Suppressor macrophage treated with lipopolysaccharide for 4 hours (primary cell): ENCODE data around the gene COL6A3.

Experiments used
- DNase-seq: peaks from one replicate; pipeline ENCODE4 v3.0.0-alpha.2; 2020

The COL6A3 gene

DNA sequence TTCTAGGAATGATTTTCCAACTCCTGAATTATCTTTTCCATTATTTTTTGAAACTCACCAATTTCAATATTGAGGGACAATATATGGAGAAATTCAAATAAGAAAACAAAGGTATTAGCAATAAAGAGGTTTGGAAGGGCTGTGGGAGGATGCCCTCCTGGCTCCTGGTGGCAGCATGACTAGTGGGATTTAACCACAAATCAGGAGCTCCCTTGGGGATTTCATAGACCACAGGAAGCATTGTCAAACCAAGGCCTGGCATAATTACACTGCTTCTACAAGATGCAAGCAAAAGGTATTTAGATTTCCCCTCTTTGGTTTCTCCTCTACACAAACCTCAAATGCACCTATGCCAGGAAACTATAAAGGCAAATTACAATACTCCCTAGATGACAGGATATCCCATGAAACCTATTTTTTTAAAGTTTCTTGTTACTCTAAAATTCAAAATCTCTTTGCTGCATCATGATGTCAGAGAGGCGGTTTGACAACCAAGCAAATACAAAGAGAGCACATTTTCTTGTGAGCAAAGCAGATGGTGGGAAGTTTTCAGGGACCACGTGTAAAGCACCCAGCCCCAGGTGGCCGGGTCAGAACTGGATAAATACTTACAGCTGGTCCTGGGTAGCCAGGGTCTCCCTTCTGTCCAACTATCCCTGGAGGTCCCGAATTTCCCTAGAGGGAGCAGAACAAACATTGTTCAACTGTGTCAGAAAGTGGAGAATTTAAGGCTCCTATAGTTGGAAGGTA, 67.9 kb downstream of the COL6A3 start:
- no peak for DNase-seq

DNA sequence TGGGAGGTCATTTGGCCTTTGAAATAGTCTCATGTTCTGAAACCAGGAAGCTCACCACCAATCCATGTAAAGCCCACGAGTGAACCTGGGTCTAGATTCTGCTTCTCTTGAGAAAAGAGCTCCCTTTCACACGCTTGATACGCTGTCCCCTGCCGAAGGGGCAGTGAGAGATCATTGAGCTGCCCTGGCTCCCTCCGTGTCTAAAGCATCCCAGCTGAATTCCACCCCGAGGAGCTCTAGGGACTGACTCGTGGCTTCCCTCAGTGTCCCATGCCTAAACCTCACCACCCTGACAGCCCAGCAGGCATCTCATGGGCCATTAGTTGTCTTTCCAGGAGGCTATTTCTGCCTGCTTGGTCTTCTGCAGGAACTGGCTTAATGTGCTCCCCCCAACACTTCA, 68.6 kb downstream of the COL6A3 start:
- DNase-seq, result no peak

DNA sequence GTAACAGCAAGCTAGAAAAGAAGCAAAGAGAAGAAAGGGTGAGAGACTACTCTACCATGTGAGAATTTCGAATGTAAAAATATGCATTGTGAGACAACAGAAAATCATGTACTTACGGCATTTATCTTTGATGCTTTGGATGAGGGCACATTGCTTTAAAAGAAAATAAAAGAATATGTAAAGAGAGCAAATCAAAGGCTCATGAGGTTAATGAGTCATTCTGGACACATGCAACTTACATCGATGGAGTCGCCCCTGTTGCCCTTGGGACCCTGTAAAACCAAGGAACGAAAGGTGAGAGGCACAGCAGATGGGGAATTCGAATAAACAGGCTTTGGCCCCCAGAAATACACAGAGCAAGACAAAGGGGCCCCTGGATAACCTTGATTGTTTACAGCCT, 69.0 kb downstream of the COL6A3 start:
- DNase-seq, result no peak

DNA sequence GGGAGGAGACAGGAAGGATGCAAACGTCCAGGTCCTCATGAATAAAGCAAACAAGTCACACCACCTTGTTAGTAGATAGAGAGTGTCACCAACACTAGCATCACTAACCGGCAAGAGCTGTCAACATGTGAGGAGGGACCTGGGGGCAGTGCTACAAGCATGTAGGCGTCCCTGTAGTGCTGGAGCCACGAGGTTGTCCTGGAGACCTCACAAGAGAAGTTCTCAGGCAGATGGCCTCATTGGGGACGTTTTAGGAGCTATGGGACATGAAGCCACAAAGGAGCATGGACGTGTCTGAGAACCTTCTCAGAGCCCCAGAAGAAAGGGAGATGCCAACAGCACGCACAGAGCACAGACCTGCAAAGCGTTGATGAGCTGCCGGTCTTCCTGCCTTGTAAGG, 70.0 kb downstream of the COL6A3 start:
- no peak for DNase-seq

DNA sequence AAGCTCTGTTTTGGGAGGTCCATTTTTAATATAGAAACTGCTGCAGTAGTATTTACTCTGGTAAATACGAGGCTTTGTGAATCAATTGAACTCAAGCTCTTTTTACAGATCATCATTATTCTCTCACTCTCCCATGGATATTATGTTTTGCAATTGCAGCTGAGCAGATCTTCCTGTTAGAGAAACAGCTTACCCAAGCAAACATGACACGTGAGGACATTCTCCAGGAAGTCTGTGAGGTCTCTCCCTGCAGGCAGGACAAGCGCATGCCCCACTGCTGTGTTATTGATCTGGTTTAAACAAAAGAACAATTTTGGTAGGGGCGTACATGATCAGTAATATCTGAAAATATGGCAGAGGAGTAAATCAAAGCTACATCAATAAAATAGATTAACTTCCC, 72.1 kb downstream of the COL6A3 start:
- DNase-seq, result peak; percentile 38

DNA sequence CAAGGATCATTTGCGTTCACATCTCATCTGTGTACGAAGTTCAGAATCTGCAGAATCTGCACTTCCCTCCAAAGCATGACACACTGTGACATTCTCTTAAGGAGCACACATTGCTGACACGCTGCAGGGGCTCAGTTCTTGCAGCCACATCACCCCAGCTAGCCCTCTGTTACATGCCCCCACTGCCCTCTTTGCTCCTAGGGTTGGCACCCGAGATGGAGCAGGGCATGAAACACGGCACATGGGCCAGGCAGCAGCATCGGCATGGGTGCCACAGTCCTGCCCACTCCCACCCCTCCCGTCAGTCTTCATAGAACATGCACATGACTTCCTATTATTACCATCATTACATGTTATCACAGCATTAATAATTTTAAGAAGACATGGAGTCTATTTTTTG, 76.4 kb downstream of the COL6A3 start:
- DNase-seq, result no peak

DNA sequence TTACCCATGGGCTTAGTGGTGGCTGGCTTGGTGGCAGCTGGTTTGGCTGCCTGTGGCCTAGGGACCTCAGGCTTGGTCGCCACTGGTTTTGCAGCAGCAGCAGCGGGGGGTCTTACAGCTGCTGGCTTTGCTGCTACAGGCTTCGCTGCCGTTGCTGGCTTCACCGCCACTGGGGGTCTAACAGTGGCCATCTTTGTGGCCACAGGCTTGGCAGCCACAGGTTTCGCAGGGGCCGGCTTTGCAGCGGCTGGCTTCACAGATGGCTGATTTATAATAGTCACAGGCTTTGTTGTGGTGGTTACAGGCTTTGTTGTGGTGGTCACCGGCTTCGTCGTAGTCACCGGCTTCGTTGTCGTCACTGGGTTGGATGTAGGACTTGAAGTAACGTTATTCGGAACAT, 77.8 kb downstream of the COL6A3 start:
- DNase-seq, result no peak

DNA sequence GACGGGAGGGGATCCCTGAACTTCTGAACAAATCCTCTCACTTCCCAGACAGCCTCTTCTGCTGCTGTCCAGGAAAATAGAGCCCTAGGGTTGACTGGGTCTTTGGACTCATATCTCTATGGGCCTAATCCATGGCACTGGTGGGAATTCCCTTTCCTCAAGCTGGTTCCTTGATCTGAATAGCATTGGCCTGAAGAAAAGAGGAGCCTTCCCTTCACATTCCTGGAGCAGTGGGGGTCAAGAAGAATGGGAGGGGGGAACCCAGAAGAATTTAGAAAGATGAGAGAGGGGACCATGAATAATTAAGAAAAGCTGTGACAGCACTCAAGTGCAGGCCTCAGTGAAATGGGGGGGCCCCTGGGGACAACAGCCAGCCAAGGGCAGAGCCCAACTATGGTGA, 80.2 kb downstream of the COL6A3 start:
- DNase-seq, result no peak

DNA sequence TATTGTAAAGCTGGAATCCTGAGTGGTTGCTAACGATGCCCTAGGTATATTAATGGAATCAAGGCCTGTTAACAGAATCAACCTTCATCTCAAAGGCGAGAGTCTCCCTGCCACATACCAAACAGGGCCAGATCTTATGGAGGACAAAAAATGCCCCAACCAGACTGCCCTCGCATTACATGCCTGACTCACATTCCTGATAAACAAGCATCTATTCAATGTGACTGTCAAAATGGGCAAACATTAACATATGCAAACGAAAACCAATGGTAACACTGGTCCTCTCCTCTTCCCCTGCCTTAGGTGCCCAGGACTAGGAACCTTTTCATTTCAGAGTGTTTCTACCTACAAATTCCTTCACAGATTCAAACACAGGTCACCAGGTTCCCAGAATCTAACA, 83.4 kb downstream of the COL6A3 start:
- DNase-seq, result no peak

DNA sequence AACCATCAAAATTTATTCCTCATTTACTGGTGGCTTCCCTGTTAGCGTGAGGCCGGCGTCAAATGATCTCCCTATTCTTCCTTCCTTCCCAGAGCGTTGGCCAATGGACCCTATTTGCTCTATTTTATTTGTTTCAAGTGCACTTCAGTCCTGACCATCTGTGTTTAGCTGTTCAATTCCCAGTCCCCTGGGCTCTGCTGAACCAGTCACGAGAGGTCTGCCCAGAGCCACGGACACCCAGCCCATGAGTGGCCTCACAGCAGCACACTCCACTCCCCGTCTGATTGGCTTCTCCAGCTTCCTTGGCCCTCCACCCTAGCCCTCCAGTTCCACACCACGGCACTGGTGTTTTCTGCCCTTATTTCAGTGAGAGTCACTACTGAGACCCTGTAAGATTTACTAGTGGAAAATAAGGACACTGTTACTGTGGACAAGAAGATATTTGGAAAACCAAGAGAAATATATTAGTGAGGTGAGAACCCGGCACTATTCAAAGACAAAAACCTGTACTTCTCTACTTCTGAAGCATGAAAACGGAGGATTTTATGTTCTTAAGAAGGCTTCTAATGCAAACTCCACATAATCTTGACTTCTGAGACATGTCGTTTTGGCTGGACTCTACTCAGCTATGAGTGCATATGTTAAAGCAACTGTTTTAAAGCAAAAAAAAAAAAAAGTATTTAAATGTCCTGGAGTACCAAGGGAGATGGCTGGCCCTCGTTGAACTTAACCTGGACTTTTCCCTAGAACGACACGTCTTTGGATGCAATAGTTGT, 86.6 kb downstream of the COL6A3 start:
- DNase-seq, result no peak

DNA sequence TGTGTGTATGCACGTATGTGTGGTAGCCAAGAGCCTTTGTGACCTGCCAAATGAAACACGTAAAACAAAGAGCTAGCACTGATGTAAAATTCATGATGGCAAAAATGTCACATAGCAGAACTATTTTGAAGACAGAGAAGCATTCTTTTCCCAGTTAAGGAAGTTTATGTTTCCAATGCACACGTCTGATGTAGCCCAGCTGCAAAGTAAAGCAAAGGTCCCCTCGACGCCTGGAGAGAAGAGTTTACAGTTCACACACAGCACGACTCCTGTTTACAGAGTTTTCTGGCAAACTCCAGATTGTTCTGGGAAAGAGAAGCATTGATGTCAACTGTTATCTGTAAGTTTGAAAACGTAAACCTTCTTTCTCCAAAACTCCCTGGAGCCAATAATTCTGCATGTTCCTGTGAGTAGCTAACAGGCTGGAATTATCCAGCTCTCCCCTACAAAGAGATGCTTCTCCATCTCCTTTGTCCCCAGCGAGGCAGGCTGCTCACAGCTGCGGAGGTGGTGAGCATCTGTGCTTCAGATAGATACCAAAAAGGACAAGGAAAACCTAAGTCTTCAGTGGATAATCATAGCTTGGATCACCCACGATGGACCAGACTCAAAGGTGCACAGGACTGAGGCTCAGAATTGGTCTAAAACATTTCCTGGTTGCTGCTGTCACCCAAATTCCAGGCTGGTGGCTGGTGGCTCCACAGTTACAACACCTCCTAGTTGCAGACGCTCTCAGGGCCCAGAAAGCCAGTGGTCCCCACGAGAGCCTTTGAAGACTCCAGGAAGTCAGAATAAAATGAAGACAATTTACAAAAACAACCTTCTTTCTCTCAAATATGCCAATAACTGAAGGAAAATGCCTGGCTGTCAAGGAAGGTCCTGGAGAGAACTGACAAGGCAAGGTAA, 87.4 kb downstream of the COL6A3 start:
- DNase-seq, result no peak

DNA sequence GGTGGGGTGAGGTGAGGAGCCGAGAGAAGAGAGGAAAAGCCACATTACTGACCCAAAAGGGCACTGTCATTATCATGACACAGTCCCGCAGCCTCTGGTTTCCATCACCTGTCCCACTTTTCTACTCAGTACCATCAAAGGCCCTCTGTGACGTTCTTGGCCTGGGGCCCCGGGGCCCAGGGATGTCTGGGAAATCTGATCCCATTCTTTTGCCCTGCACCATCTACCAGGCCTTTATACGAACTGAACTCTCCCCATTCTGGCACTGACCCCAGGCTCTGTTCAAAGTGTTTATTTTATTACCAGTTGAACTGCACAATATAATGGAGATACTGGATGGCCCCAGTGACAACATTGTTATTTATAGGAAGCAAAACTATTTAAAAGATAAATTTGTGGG, 89.1 kb downstream of the COL6A3 start:
- DNase-seq, result no peak

DNA sequence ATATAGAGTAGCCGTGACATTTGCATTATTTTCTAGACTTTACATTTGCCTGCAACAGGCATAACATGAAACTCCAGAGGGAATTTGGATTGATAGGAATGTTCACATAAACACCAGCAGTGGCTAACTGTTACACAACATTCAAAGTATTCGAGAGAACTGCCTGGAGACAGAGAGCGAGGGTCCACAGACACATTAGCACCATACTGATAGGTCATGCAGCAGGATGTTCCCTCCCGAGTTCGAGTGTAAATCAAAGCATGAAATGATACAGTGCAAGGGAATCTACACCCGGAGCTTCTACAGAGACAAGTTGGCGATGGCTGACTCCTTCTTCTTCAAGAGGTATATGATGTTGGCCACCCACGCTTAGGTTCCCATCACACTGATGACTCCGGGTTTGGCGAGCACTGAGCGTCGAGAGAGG, 89.5 kb downstream of the COL6A3 start:
- DNase-seq, result no peak

DNA sequence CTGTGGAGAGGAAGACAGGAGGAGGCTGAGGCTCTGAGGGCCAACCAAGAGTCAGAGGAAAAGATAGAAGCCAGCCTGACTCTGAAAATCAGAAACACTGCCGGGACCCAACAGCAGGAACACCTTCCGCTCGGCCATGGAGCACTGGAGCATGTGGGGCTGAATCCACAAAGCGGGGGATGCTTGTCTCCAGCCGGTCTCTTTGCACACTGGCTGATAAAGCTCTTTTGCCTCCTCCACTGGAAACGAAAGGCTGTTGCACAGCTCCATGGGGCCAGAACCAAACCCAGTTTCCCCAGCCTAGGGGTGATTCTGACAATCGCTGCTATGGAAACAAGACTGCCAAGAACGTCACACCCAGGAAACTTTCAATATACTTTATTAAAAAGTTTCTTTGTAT, 90.3 kb downstream of the COL6A3 start:
- no peak for DNase-seq

DNA sequence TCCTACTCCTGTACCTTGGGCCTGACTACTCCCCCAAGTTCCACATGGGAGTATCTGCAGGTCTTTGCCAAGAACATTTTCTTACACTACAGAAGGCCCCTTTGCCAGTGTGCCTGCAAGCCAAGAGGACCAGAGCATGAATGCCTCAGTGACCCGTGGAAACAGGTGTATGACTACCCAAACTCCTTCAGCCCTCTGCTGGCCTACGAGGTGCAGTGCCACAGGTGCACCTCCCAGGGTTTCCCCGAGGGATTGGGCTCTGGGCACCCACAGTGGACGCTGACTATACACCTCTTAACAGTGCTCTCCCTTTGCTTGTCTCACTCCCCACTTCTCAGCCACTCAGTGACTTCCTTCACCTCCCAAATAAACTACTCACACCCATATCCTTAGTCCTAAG, 91.4 kb downstream of the COL6A3 start:
- no peak for DNase-seq

DNA sequence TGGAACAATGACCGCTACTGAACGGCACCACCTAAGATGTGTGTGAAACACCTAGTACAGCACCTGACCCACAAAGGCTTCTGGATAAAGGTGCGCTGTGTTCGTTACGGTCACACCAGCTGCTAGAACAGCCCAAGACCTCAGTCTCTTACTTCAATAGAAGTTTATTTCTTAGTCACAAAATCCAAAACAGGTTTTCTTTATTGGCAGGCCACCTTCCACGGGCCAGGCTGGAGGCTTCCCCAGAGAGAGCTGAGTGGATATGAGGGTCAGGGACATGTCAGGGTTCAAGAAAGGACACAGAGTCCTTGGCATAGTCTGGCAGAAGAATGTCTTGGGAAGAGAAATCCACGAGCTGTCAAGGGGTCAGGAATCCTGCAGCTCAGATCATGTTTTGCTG, 92.2 kb downstream of the COL6A3 start:
- no peak for DNase-seq

DNA sequence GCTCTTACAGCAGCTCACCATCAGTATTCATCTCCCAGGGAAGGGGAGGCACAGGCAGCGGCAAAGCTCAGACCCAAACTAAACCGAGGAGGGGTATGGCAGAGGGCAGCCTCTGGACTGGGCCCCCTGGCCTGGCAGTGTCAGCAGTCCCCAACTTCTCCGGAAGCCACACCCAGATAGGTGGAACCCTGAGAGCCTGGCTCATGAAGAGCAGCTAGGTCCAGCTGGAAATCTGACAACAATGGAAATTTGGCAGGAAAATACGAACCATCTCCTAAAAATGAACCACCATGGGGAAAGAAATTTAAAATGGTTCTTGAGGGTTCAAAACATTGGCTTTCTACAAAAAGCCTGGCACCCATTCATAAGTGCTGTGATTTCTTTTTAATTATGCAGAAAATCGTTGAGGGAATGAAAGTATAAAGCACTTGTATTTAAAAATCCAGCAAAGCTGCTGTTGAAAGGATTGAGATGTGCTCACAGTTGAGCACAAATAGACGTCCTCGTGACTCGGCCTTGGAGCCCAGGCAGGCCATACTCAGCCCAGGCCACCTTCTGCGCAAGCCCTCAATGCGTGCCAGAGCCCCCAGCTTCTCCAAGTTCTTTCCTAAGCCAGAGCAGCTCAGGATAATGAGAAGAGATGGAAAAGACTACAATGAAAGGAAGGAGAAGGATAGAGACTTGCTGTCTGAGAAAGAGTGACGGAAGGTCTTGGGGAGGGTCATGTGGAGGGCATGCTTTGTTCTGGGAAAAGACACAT, 93.0 kb downstream of the COL6A3 start:
- DNase-seq, result no peak

DNA sequence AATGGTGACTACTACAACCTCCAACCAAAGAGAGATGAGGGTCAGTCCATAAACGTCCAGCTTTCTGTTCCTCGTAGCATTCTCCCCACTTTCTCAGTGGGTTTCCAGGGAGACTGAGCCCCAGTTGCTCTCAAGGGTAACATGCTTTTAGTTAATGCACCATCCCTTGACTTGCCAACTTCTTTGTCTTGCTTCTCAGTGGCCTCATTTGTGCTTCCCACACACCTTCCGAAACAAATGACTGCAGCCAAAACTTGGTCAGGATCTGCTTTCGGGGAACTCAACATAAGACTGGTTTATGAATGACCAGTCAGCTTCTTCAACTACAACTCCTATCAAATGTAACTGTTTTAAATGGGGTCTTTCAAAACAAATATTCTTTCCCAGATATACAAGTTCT, 94.1 kb downstream of the COL6A3 start:
- no peak for DNase-seq

DNA sequence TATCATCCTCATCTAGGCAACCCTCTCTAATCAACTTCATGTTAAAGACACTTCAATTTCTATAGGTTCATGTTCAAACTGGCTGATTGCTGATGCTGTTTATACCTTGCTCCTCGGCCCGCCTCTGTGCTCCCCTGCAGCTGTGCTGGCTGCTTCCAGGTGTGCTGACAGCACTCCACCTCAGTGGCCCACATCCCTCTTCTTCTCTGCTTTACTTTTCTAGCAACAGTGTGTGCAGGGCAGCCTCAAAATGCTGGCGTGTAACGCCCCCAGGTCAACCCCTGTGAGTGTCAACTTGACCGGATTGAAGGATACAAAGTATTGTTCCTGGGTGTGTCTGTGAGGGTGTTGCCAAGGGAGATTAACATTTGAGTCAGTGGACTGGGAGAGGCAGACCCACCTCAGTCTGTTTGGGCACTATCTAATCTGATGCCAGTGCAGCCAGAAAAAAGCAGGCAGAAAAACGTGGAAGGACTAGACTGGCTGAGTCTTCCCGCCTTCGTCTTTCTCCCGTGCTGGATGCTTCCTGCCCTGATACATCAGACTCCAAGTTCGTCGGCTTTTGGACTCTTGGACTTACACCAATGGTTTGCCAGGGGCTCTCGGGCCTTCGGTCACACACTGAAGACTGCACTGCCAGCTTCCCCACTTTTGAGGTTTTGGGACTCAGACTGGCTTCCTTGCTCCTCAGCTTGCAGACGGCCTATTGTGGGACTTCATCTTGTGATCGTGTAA, 94.7 kb downstream of the COL6A3 start:
- no peak for DNase-seq

DNA sequence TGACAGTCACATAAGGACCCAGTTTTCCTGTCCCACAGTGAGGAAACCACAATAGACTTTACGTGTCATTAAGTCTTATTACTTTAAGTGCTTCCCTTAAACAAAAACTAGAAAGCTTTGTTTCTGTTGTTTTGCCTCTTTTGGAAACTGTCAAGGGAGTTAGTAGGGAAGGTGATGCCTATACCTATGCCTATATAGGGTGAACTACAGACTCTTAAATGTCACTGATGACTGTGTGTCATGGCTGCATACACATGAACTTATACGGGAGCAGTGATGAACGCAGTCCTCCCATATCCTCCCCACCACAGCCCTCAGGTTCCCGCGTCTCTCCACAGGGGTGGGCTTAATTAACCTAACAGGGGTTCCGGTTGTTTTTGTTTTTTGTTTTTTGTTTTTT, 97.6 kb downstream of the COL6A3 start:
- DNase-seq, result no peak

DNA sequence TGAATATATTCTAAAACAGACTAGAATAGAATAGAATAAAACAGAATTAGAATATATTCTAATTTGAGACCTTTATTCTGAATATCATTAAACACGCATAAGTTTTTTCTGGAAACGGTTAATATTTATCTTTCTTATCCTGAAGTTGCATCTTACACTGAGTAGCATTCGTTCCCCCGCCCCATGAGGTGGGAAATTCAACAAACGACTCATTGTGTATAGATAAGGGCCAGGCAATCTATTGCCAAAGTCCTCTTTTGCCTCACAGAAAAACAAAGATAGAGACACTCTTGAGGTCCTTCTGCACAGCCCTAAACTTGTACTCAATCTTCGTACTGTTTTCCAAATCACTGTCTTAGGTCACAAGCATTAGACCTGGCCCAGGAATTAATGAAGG, 98.1 kb downstream of the COL6A3 start:
- DNase-seq, result no peak

DNA sequence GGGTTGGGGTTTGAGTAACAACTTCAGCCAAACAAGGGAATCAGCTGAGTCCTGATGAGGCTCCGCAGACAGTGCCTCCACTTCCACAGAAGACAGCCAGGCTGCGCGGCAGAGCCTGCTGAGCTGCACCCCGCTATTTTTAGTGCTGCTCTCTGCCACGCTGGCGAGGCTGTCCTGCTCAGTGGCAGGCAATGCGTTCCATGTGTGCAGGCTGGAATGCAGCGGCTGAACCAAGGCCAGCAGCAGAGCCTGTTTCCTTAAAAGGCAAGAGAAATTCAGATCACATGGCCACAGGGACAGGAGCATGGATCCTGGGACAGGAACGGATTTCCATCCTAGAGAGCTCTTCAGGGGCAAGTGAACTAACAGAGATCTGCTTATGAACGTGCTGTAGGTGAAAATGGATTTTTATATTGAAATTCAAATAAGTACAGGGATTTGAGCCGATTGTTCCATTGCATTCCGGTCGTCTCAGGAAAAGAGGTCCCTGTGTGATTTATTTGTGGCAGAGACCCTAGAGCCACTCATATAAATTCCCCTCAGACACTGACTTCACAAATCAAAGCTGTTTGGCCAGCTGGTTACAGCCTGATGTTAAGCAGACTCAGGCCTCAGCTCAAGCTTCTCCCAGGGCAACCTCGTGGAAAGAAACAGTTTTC, 98.7 kb downstream of the COL6A3 start:
- DNase-seq, result no peak
